Activated CD8-positive, alpha-beta T cell treated with anti-CD3 and anti-CD28 coated beads for 36 hours (primary cell): Measurements from ENCODE around the gene EGF. TPM values are rescaled to one million over a fixed set of nuclear protein-coding genes. Genes with fewer than 3 reads are reported as not detected.

Experiments used
- ATAC-seq: fragments of 200-7000 bp; cut with Tn5 transposase; one replicate; pipeline ENCODE4 v1.10.0; 2021; ENCODE audit warnings: mild to moderate bottlenecking, moderate library complexity
- CTCF ChIA-PET: fragments of 350-600 bp; sonication (Branson Sonifier 250); formaldehyde crosslinking; loops from one replicate; lab custom pipeline; 2021; ENCODE audit warnings: antibody characterized with exemption; lab: Charles Lee
- POLR2A ChIA-PET: fragments of 350-600 bp; sonication (Branson Sonifier 250); formaldehyde crosslinking; loops from one replicate; lab custom pipeline; 2021; ENCODE audit warnings: antibody characterized with exemption; lab: Charles Lee
- DNase-seq: peaks from one replicate; pipeline ENCODE4 v3.0.0-alpha.2; 2020
- H3K27ac Mint-ChIP-seq: one replicate; pipeline ENCODE4 v1.8.0; 2021; ENCODE audit warnings: mild to moderate bottlenecking, mixed read lengths
- H3K27me3 Mint-ChIP-seq: one replicate; pipeline ENCODE4 v1.8.0; 2021; ENCODE audit warnings: mixed read lengths
- H3K36me3 Mint-ChIP-seq: one replicate; pipeline ENCODE4 v1.8.0; 2021; ENCODE audit warnings: low read depth, mixed read lengths
- H3K4me1 Mint-ChIP-seq: one replicate; pipeline ENCODE4 v1.8.0; 2021; ENCODE audit warnings: low read depth, mixed read lengths
- H3K4me3 Mint-ChIP-seq: one replicate; pipeline ENCODE4 v1.8.0; 2021; ENCODE audit warnings: mild to moderate bottlenecking, moderate library complexity, mixed read lengths
- H3K9me3 Mint-ChIP-seq: one replicate; pipeline ENCODE4 v1.8.0; 2021; ENCODE audit warnings: mixed read lengths
- intact Hi-C: fragments of 100-400 bp; cut with micrococcal nuclease; formaldehyde crosslinking; loops from one replicate; pipeline ENCODE4 v1.10.0; 2022
- total RNA-seq, 2 experiments: library from RNA; stranded (reverse); gene quantifications; one replicate each; pipeline ENCODE4 v1.2.3, GENCODE V29; 2021
- TF ChIP-seq, protein P1 (sequence below): fragments of 200-600 bp; IDR thresholded peaks from one replicate; pipeline ENCODE4 v1.8.0; 2022; ENCODE audit warnings: antibody characterized with exemption, mild to moderate bottlenecking

EGF gene
- total RNA-seq, 2 experiments from 2014 or later: not detected

DNA sequence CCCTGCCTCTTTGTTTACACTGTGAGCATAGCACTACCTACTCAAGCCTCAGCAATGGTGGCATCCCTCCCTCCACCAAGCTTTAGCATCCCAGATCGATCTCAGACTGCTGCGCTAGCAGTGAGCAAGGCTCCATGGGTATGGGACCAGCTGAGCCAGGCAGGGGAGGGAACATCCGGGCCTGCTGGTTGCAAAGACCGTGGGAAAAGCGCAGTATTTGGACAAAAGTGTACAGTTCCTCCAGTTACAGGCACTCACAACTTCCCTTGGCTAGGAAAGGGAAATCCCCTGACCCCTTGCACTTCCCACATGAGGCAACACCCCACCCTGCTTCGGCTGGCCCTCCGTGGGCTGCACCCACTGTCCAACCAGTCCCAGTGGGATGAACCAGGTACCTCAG, 26.5 kb downstream of the EGF start:
- Mint-ChIP-seq H3K9me3 (no peaks in the 10 kb centered on the region), H3K4me3 (no peak overlapping the region), H3K27ac (no peak overlapping the region), H3K4me1 (no peaks in the 10 kb centered on the region), H3K27me3 (peaks cover 15% of the 10 kb centered on the region), H3K36me3 (no peaks in the 10 kb centered on the region)
- TF ChIP-seq, protein P1, sequence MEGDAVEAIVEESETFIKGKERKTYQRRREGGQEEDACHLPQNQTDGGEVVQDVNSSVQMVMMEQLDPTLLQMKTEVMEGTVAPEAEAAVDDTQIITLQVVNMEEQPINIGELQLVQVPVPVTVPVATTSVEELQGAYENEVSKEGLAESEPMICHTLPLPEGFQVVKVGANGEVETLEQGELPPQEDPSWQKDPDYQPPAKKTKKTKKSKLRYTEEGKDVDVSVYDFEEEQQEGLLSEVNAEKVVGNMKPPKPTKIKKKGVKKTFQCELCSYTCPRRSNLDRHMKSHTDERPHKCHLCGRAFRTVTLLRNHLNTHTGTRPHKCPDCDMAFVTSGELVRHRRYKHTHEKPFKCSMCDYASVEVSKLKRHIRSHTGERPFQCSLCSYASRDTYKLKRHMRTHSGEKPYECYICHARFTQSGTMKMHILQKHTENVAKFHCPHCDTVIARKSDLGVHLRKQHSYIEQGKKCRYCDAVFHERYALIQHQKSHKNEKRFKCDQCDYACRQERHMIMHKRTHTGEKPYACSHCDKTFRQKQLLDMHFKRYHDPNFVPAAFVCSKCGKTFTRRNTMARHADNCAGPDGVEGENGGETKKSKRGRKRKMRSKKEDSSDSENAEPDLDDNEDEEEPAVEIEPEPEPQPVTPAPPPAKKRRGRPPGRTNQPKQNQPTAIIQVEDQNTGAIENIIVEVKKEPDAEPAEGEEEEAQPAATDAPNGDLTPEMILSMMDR: no peak
- ATAC-seq: no peak
- DNase-seq: no peak
- intact Hi-C loops: no loop called here
- ChIA-PET POLR2A (no interaction called here), CTCF (no interaction called here)

DNA sequence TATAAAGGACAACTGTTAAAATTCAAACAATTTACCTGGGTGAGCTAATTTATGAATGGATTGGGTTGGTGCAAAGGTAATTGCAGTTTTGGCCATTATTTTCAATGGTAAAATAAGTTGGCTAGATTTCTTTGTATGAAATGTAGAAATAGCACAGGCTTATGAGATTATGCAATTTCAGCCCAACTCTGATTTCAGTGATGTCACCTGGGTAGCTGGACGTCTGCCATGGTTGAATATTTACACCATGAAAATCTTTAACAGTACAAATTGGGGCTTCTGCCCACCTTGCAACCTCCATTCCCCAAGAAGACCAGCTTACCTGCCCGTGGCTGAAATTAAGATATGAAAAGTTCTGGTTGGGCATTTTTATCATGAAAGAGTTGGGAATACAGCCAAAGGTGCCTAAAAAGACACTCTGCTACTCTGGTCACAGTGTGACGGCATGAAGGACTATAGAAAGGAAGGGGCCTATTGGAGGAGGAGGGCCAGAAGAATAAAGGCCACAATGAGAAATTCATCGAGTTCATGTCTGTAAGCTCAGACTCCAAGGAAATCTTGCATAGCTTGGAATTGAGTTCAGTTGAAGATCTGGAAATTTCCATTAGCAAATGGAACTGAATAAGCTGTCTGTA, 29.7 kb downstream of the EGF start:
- intact Hi-C loops: no loop called here
- no peak for DNase-seq
- H3K9me3 Mint-ChIP-seq: no peaks in the 10 kb centered on the region
- no peak overlapping the region for H3K27ac Mint-ChIP-seq
- POLR2A ChIA-PET: no interaction called here
- TF ChIP-seq, protein P1: no peak
- H3K4me3 Mint-ChIP-seq: no peak overlapping the region
- H3K27me3 Mint-ChIP-seq: peaks cover 8% of the 10 kb centered on the region
- no peak for ATAC-seq
- H3K4me1 Mint-ChIP-seq: peaks cover 6% of the 10 kb centered on the region
- H3K36me3 Mint-ChIP-seq: no peaks in the 10 kb centered on the region
- CTCF ChIA-PET: no interaction called here

DNA sequence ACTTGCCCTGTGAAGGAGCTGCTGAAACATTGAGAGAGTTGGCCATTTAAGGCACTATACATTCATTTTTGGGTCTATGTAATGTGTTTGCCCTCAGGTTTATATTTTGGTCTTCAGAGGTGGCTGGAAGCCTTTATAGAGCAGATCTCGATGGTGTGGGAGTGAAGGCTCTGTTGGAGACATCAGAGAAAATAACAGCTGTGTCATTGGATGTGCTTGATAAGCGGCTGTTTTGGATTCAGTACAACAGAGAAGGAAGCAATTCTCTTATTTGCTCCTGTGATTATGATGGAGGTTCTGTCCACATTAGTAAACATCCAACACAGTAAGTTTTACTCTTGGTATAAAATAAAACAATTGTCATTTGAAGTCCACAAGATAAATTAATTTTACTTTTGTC, 31.1 kb downstream of the EGF start:
- no peak overlapping the region for H3K27ac Mint-ChIP-seq
- ATAC-seq: no peak
- peaks cover 6% of the 10 kb centered on the region for H3K27me3 Mint-ChIP-seq
- ChIA-PET CTCF (no interaction called here), POLR2A (no interaction called here)
- TF ChIP-seq, protein P1: no peak
- no peak overlapping the region for H3K4me3 Mint-ChIP-seq
- no peaks in the 10 kb centered on the region for H3K36me3 Mint-ChIP-seq
- DNase-seq: no peak
- peaks cover 14% of the 10 kb centered on the region for H3K4me1 Mint-ChIP-seq
- no peaks in the 10 kb centered on the region for H3K9me3 Mint-ChIP-seq
- intact Hi-C loops: no loop called here

DNA sequence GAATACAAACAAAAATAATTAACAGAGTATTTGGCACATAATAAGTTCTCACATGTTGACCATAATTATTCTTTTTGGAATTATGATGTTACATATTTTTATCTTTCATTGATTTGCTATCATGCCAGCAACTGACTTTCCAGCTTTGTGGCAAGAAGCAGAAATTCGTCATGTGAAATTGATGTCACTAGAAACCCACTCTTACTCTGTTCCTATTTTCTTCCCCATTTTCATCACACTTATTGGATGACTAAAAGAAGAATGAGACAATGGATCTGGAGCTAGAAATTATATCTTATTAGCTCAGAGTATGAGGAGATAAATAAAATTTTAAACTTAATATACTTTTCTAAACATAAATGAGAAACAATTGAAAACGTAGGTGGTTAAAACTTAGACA, 31.9 kb downstream of the EGF start:
- H3K4me1 Mint-ChIP-seq: peaks cover 18% of the 10 kb centered on the region
- no peaks in the 10 kb centered on the region for H3K9me3 Mint-ChIP-seq
- no peak overlapping the region for H3K4me3 Mint-ChIP-seq
- TF ChIP-seq, protein P1: no peak
- ChIA-PET CTCF (no interaction called here), POLR2A (no interaction called here)
- intact Hi-C loops: no loop called here
- DNase-seq: no peak
- H3K36me3 Mint-ChIP-seq: no peaks in the 10 kb centered on the region
- H3K27ac Mint-ChIP-seq: no peak overlapping the region
- ATAC-seq: no peak
- peaks cover 3% of the 10 kb centered on the region for H3K27me3 Mint-ChIP-seq

DNA sequence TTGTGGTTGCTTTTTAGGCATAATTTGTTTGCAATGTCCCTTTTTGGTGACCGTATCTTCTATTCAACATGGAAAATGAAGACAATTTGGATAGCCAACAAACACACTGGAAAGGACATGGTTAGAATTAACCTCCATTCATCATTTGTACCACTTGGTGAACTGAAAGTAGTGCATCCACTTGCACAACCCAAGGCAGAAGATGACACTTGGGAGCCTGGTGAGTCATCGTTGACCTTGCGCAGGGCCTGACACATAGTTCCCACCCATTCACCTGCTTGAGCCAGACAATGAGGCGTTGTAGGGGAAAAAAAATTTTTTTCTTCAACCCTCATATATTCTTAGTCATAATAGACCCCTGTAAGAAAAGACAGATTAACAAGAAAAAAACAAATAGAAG, 32.4 kb downstream of the EGF start:
- H3K27me3 Mint-ChIP-seq: peaks cover 3% of the 10 kb centered on the region
- TF ChIP-seq, protein P1: no peak
- DNase-seq (peak; percentile 61), ATAC-seq (peak; percentile 70)
- intact Hi-C loops: no loop called here
- no peaks in the 10 kb centered on the region for H3K36me3 Mint-ChIP-seq
- peaks cover 18% of the 10 kb centered on the region for H3K4me1 Mint-ChIP-seq
- POLR2A ChIA-PET: no interaction called here
- CTCF ChIA-PET: no interaction called here
- no peaks in the 10 kb centered on the region for H3K9me3 Mint-ChIP-seq
- H3K4me3 Mint-ChIP-seq: no peak overlapping the region
- no peak overlapping the region for H3K27ac Mint-ChIP-seq
